Measurements from ENCODE around the gene ZNF490. TPM values are rescaled to one million over a fixed set of nuclear protein-coding genes. Genes with fewer than 3 reads are reported as not detected.

ZNF490 gene
- total RNA-seq (2013): 8.8 TPM
- 1 to 10 TPM; 2.3 to 4.2 (median 2.7) TPM for polyA plus RNA-seq
- 3.3 and 5.8 TPM in 2 replicates for polyA minus RNA-seq
- 2.3 to 12.9 (median 7.3) reads per million in 11 experiments for total RNA-seq

DNA sequence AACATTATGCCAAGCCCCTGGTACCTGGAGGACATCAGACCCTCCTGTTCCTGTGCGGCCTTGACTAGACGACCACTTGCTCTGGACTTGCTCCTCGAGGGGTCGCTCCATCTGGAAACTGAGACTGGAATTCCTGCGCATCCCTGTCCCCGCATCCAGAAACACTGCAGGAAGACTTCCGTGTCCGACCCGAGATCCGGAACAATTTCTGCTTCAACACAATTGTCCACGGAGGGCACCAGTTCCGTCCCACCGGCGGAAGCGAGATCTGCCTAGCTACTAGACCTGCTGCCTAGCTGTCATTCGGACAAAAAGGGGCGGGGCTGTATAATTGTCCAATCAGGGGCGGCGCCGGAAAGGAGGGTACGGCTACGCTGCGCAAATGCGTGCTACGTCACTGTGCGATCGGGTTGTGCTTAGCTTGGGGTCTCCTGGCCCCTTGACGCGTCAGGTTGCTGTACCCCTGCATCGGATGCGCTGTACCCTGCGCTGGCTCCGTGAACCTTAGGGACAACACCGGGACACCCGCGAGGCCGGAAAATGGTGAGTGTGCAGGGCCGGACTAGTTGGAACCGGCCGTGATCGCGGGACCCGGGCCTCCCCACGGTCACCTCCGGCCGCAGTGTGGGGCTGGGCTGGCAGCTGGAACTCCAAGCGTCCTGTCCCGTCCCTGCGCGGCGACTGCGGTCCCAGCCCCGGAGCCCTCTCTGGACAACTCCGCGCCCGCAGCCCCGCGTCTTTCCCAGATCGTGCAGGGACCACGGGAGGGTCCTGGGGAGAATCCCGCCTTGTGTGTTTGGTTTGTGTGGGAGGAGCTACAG lies at the start of gene ZNF490, which contains the start of gene ZNF791:
TSS of gene ZNF490 (minus strand) at position 274 of the 821 bp plus-strand sequence. CDS start at position 141, 133 bp downstream.
TSS of gene ZNF791 (plus strand) at position 381 of the 821 bp plus-strand sequence. CDS start at position 541, 160 bp downstream.
- Histone ChIP-seq H3K4me2 (replicated peaks; ENCODE audit: extremely low read depth, low read length, poor library complexity, severe bottlenecking) (peak within 1 kb of the TSS; percentile 90), H3K9me3 (replicated peaks in 1 of 2; ENCODE audit: control insufficient read depth in 1 of 2, insufficient read depth in 1 of 2, low read length in 2 of 2) (no peaks in the 10 kb centered on the region), H3K79me2 (ENCODE audit: insufficient read depth, low read length) (peaks cover 50% of the 10 kb centered on the region), H4K20me1 (ENCODE audit: insufficient read depth, low read length) (peaks cover 42% of the 10 kb centered on the region), H3K27ac (ENCODE audit: low read depth in 1 of 2, low read length in 2 of 2) (peak within 1 kb of the TSS; percentile 86 to 94), H3K27me3 (ENCODE audit: control insufficient read depth in 2 of 2, insufficient read depth in 2 of 2, low read length in 2 of 2) (no peaks in the 10 kb centered on the region), H3K36me3 (replicated peaks in 1 of 2; ENCODE audit: control insufficient read depth in 1 of 2, insufficient read depth in 2 of 2, low read length in 2 of 2) (peaks cover 6 to 17% of the 10 kb centered on the region in 2 donors), H2AFZ (ENCODE audit: insufficient read depth, low read depth, low read length, poor library complexity, severe bottlenecking) (peak within 1 kb of the TSS; percentile 95), H3K4me3 (replicated peaks in 1 of 3; ENCODE audit: low read depth in 2 of 3, low read length in 3 of 3) (peak within 1 kb of the TSS; percentile 92 to 98 (median 94)), H3K9ac (ENCODE audit: insufficient read depth, low read length, poor library complexity, severe bottlenecking) (peak within 1 kb of the TSS; percentile 93), H3K4me1 (ENCODE audit: control insufficient read depth in 1 of 2, insufficient read depth in 2 of 2, low read length in 2 of 2) (peaks cover 37 to 40% of the 10 kb centered on the region in 2 donors)
- TF ChIP-seq, protein P1, sequence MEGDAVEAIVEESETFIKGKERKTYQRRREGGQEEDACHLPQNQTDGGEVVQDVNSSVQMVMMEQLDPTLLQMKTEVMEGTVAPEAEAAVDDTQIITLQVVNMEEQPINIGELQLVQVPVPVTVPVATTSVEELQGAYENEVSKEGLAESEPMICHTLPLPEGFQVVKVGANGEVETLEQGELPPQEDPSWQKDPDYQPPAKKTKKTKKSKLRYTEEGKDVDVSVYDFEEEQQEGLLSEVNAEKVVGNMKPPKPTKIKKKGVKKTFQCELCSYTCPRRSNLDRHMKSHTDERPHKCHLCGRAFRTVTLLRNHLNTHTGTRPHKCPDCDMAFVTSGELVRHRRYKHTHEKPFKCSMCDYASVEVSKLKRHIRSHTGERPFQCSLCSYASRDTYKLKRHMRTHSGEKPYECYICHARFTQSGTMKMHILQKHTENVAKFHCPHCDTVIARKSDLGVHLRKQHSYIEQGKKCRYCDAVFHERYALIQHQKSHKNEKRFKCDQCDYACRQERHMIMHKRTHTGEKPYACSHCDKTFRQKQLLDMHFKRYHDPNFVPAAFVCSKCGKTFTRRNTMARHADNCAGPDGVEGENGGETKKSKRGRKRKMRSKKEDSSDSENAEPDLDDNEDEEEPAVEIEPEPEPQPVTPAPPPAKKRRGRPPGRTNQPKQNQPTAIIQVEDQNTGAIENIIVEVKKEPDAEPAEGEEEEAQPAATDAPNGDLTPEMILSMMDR (IDR thresholded peaks at IDR 0.05): no peak
- H3K36me3 Mint-ChIP-seq: peaks cover 26 to 44% of the 10 kb centered on the region in 2 donors
- H3K27me3 Mint-ChIP-seq (ENCODE audit: low read depth in 3 of 3): peaks cover 2 to 6% (median 4%) of the 10 kb centered on the region in 3 donors
- H3K27ac Mint-ChIP-seq: peak within 1 kb of the TSS; percentile 96 to 100 (median 98)
- peaks cover 0 to 3% (median 2%) of the 10 kb centered on the region in 7 donors for H3K9me3 Mint-ChIP-seq
- intact Hi-C loops (cut with micrococcal nuclease): loop anchor here (5.0 to 10.0 kb wide), 3 partner anchors 54 to 57 kb away; partner anchors contain the start of genes MAN2B1 (in 2 of the 2), WDR83 (in 2 of the 2) and ZNF564 (in 1 of the 2)
- peaks cover 37% of the 10 kb centered on the region for H3K4me1 Mint-ChIP-seq
- peak within 1 kb of the TSS; percentile 96 to 99 for H3K4me3 Mint-ChIP-seq
- DNase-seq: peak; percentile 94 to 98 (median 95)
- WGBS (ENCODE audit: insufficient coverage): under 1% methylated on average over 57 of the region's 61 CpGs

- Histone ChIP-seq H3K4me1 (ENCODE audit: control insufficient read depth in 1 of 2, insufficient read depth in 2 of 2, low read length in 2 of 2) (no peaks in the 10 kb centered on the region), H3K4me2 (replicated peaks; ENCODE audit: extremely low read depth, low read length, poor library complexity, severe bottlenecking) (no peak overlapping the region), H3K9ac (ENCODE audit: insufficient read depth, low read length, poor library complexity, severe bottlenecking) (no peak overlapping the region), H3K27me3 (ENCODE audit: control insufficient read depth in 2 of 2, insufficient read depth in 2 of 2, low read length in 2 of 2) (no peaks in the 10 kb centered on the region), H3K4me3 (replicated peaks in 1 of 3; ENCODE audit: low read depth in 2 of 3, low read length in 3 of 3) (no peak overlapping the region), H3K79me2 (ENCODE audit: insufficient read depth, low read length) (peaks cover 4% of the 10 kb centered on the region), H3K36me3 (replicated peaks in 1 of 2; ENCODE audit: control insufficient read depth in 1 of 2, insufficient read depth in 2 of 2, low read length in 2 of 2) (peaks cover 86 to 96% of the 10 kb centered on the region in 2 donors), H3K27ac (ENCODE audit: low read depth in 1 of 2, low read length in 2 of 2) (no peak overlapping the region), H3K9me3 (replicated peaks in 1 of 2; ENCODE audit: control insufficient read depth in 1 of 2, insufficient read depth in 1 of 2, low read length in 2 of 2) (no peaks in the 10 kb centered on the region), H4K20me1 (ENCODE audit: insufficient read depth, low read length) (peaks cover 83% of the 10 kb centered on the region), H2AFZ (ENCODE audit: insufficient read depth, low read depth, low read length, poor library complexity, severe bottlenecking) (no peak overlapping the region)
- H3K9me3 Mint-ChIP-seq: peaks cover 0 to 9% (median 0%) of the 10 kb centered on the region in 7 donors
- TF ChIP-seq, protein P1 (IDR thresholded peaks at IDR 0.05): no peak
- intact Hi-C loops (cut with micrococcal nuclease): no loop called here
- peaks cover 70 to 95% of the 10 kb centered on the region in 2 donors for H3K36me3 Mint-ChIP-seq
- no peak for DNase-seq
- no peak overlapping the region for H3K27ac Mint-ChIP-seq
- H3K4me1 Mint-ChIP-seq: no peaks in the 10 kb centered on the region
- 97% methylated on average over 6 of the region's 22 CpGs for WGBS (ENCODE audit: insufficient coverage)
- H3K4me3 Mint-ChIP-seq: no peak overlapping the region
- peaks cover 0 to 1% (median 1%) of the 10 kb centered on the region in 3 donors for H3K27me3 Mint-ChIP-seq (ENCODE audit: low read depth in 3 of 3)
These were observed 47.4 kb upstream of the ZNF490 start for GRCh38 chr19:12657966-12658365.
